Duodenal mucosa (tissue), 2 donors: ENCODE measurements around the gene ARHGAP28.

Experiments
- H3K27ac ChIP-seq: one replicate; pipeline ENCODE4 v1.7.0; 2013; ENCODE audit warnings: low read depth, low read length
- H3K27me3 ChIP-seq, 2 donors: one replicate each; pipeline ENCODE4 v1.7.0; 2013; ENCODE audit warnings: low read length in 2 of 2, control low read depth in 1 of 2; ENCODE audit not compliant: insufficient read depth in 2 of 2, control insufficient read depth in 1 of 2
- H3K36me3 ChIP-seq, 2 donors: one replicate each; pipeline ENCODE4 v1.7.0; 2013; ENCODE audit warnings: low read length in 2 of 2, control low read depth in 1 of 2; ENCODE audit not compliant: insufficient read depth in 2 of 2, control insufficient read depth in 1 of 2
- H3K4me1 ChIP-seq, 2 donors: one replicate each; pipeline ENCODE4 v1.7.0; 2013; ENCODE audit warnings: low read length in 2 of 2, control low read depth in 1 of 2; ENCODE audit not compliant: insufficient read depth in 2 of 2, control insufficient read depth in 1 of 2
- H3K4me3 ChIP-seq, 2 donors: one replicate each; pipeline ENCODE4 v1.7.0; 2013; ENCODE audit warnings: low read length in 2 of 2, low read depth in 1 of 2
- H3K9ac ChIP-seq, 2 donors: one replicate each; pipeline ENCODE4 v1.7.0; 2013; ENCODE audit warnings: low read length in 2 of 2, low read depth in 1 of 2
- H3K9me3 ChIP-seq, 2 donors: one replicate each; pipeline ENCODE4 v1.7.0; 2013; ENCODE audit warnings: low read length in 2 of 2, control low read depth in 1 of 2; ENCODE audit not compliant: control insufficient read depth in 1 of 2

The ARHGAP28 gene

DNA sequence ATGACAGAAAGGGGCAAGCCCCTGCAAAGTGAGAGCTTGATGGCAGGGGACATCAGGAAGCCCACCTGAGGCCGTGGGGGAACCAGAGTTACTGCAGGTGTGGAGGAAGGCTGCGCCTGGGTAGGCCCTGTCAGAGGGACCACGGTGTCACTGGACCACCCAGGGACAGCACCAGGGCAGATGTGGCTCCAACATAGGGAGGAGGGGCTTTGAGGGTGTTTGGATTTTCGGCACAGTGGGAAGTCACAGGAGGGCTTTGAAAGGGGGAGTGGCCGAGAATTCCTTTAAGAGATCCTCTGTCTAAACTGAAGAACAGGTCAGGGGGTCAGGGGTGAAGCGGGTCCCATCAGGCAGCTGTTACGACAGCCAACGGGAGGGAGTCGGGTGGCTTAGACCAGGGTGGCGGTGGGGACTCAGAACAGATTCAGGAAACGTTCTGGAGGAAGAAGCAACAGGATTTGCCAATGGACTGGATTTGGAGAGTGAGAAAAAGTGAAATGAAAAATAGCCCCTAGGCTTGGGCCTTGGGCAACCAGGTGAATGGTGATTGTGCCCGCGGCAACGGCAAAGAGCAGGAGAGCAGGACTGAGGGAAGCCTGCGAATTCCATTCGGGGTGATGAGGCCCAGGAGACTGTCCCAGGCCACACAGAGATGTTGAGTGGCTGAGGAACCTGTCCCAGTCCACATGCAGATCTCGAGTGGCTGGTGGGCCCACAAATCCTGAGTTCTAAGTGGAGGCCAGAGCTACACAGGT, 222.0 kb downstream of the ARHGAP28 start:
- Histone ChIP-seq H3K9ac (no peak overlapping the region), H3K4me1 (peaks cover 32 to 37% of the 10 kb centered on the region in 2 donors), H3K4me3 (no peak overlapping the region), H3K36me3 (no peaks in the 10 kb centered on the region), H3K27ac (no peak overlapping the region), H3K9me3 (no peaks in the 10 kb centered on the region), H3K27me3 (no peaks in the 10 kb centered on the region)

- no peaks in the 10 kb centered on the region for H3K27me3 ChIP-seq
- no peaks in the 10 kb centered on the region for H3K9me3 ChIP-seq
- H3K9ac ChIP-seq, result no peak overlapping the region
- H3K4me3 ChIP-seq, result no peak overlapping the region
- H3K4me1 ChIP-seq, result peaks cover 6 to 13% of the 10 kb centered on the region in 2 donors
- H3K36me3 ChIP-seq, result no peaks in the 10 kb centered on the region
- no peak overlapping the region for H3K27ac ChIP-seq
These were observed 225.0 kb downstream of the ARHGAP28 start for GRCh38 chr18:6954501-6954900.

DNA sequence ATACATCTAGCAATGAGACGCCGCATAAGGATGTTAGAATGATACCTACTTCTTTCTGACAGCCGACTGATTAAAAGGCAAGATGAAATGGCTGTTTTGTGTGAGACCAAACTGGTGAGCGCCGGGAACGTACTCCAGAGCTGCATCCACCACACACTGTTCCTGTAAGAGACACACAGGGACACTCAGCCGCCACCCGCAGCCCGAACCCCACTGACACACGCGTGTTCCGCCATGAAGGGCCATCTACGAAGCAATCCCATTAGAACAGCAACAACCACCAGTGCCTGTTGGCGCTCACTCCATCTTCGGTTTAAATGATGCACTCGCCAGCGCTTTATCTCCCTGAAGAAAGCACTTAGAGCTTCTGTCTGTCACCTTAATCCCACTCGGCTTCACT, 225.8 kb downstream of the ARHGAP28 start:
- no peaks in the 10 kb centered on the region for H3K36me3 ChIP-seq
- peaks cover 5 to 11% of the 10 kb centered on the region in 2 donors for H3K4me1 ChIP-seq
- H3K9me3 ChIP-seq, result peaks cover 0 to 3% of the 10 kb centered on the region in 2 donors
- H3K9ac ChIP-seq, result no peak overlapping the region
- no peak overlapping the region for H3K27ac ChIP-seq
- no peaks in the 10 kb centered on the region for H3K27me3 ChIP-seq
- no peak overlapping the region for H3K4me3 ChIP-seq

DNA sequence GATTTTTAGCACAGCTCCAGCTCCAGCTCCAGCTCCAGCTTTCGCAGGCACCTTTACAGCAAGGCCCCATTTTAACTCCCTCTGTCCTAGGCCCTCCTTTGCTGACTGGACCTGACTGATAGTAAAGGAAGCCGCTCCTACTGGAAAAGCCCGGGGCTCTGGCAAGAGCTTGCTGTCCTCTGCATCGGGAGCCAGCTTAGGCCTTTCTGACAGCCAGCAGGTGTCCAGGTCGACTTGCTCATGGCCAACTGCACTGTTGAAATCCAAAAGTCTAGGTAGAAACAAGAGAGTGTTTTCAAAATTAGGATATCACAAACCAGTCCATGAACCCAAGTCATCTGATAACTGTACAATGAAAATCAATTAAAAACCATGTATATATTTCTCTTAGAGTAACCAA, 227.0 kb downstream of the ARHGAP28 start:
- H3K9ac ChIP-seq, result no peak overlapping the region
- H3K4me3 ChIP-seq, result no peak overlapping the region
- H3K4me1 ChIP-seq, result no peaks in the 10 kb centered on the region
- no peaks in the 10 kb centered on the region for H3K36me3 ChIP-seq
- peaks cover 0 to 3% of the 10 kb centered on the region in 2 donors for H3K9me3 ChIP-seq
- no peak overlapping the region for H3K27ac ChIP-seq
- H3K27me3 ChIP-seq, result no peaks in the 10 kb centered on the region

DNA sequence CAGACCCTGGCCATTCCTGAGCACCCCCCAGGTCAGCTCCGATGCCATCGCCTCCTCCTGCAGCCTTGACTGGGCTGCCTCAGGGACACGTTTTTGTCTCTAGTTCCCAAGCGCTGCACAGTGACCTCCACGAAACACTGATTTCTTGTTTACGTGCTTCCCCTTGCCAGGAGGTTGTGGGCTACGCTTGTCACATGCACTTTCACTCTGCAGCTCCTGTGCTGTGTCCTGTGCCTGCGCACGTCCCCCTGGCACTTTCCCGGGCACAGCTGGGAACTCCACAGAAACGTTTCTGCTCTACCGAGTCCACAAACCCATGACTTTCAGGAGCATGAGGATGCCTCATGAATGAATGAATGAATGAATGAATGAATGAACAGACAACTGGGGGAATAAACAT, 227.5 kb downstream of the ARHGAP28 start:
- Histone ChIP-seq H3K27ac (no peak overlapping the region), H3K4me3 (no peak overlapping the region), H3K36me3 (no peaks in the 10 kb centered on the region), H3K9ac (no peak overlapping the region), H3K4me1 (peaks cover 0 to under 1% of the 10 kb centered on the region in 2 donors), H3K27me3 (no peaks in the 10 kb centered on the region), H3K9me3 (peaks cover 0 to 3% of the 10 kb centered on the region in 2 donors)

GRCh38 chr18:6959110-6959509, 229.6 kb downstream of the ARHGAP28 start:
- Histone ChIP-seq H3K9me3 (peaks cover 0 to 3% of the 10 kb centered on the region in 2 donors), H3K4me1 (peaks cover 8 to 16% of the 10 kb centered on the region in 2 donors), H3K4me3 (no peak overlapping the region), H3K9ac (no peak overlapping the region), H3K36me3 (no peaks in the 10 kb centered on the region), H3K27ac (no peak overlapping the region), H3K27me3 (no peaks in the 10 kb centered on the region)

DNA sequence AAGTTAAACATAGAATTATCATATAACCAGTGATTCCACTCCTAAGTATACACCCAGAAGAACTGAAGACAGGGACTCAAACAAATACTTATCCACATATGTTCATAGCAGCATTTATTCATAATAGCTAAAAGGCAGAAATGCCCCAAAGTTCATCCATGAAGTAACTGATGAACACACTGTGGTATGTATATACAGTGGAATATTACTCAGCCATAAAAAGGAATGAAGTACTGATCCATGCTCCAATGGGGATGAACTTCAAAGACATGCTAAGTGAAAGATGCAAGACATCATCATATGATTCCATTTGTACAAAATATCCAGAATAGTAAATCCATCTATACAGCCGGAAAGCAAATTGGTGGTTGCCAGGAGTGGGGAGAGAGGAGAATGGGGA, 230.6 kb downstream of the ARHGAP28 start:
- Histone ChIP-seq H3K36me3 (no peaks in the 10 kb centered on the region), H3K9me3 (peaks cover 0 to 3% of the 10 kb centered on the region in 2 donors), H3K9ac (no peak overlapping the region), H3K4me1 (peaks cover 8 to 16% of the 10 kb centered on the region in 2 donors), H3K4me3 (no peak overlapping the region), H3K27me3 (no peaks in the 10 kb centered on the region), H3K27ac (no peak overlapping the region)

DNA sequence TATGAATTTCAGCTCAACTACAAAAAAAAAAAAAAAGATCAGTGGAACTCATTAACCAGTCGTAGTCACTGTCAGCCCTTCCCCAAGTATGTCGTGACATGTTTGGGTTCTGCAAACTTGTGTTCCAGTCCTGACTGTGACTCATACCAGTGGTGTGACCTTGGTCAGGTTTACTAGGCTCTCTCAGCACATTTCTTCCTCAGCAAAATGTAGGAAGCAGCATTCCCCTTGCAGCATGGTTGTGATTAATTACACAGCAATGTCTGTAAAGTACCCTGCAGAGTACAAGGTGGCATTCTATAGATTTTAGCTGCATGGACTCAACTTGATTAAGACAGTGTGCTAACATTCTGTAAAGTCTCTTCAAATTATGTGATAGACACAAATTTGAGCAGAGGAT, 231.1 kb downstream of the ARHGAP28 start:
- Histone ChIP-seq H3K27me3 (no peaks in the 10 kb centered on the region), H3K9me3 (peaks cover 0 to 3% of the 10 kb centered on the region in 2 donors), H3K4me3 (no peak overlapping the region), H3K27ac (no peak overlapping the region), H3K9ac (no peak overlapping the region), H3K36me3 (no peaks in the 10 kb centered on the region), H3K4me1 (peaks cover 8 to 16% of the 10 kb centered on the region in 2 donors)

- no peak overlapping the region for H3K9ac ChIP-seq
- peaks cover 0 to 3% of the 10 kb centered on the region in 2 donors for H3K9me3 ChIP-seq
- H3K4me1 ChIP-seq, result peaks cover 8 to 16% of the 10 kb centered on the region in 2 donors
- H3K4me3 ChIP-seq, result no peak overlapping the region
- H3K36me3 ChIP-seq, result no peaks in the 10 kb centered on the region
- H3K27me3 ChIP-seq, result no peaks in the 10 kb centered on the region
- H3K27ac ChIP-seq, result no peak overlapping the region
These were observed 231.8 kb downstream of the ARHGAP28 start for GRCh38 chr18:6961331-6961730.

DNA sequence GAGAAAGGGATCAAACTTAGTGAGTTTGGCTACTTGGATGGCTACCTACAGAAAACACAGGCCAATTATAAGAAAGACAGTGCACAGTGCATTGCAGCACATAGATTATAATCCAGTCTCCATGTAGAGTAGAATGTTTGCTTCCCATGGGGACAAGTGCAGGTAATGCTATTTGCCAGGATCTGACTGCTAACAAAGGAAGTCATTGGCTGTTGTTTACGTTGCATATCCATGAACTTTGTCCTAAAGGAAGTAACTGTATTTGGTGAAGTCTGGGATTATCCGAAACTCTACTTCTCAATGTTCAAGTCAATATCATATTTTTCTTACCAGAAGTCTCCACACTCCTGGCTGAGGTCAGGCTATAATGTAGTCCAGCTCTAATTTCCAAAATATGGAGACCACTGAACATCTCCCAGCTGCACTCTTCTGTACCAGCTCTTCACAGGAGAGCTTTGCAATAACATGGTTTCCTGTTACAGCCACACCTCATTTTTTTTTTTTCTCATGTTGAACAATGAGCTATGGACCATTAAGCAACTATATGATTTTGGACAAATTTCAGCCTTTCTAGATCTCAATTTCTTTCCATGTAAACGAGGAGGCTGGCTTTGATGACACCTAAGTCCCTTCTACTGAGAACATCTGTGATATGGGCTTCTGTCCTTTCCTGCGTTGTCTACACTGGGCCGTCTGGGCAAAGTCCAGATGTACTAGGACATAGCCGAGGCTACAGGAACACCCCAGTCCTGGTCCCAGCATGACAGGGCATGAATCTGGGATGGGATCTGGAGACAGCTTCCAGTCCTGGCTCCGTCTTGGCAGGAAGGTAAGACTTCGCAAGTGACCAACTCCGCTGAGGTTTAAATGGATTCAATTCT, 233.3 kb downstream of the ARHGAP28 start:
- Histone ChIP-seq H3K4me3 (no peak overlapping the region), H3K27ac (no peak overlapping the region), H3K9me3 (peaks cover 0 to 3% of the 10 kb centered on the region in 2 donors), H3K27me3 (no peaks in the 10 kb centered on the region), H3K36me3 (no peaks in the 10 kb centered on the region), H3K4me1 (peaks cover 8 to 16% of the 10 kb centered on the region in 2 donors), H3K9ac (no peak overlapping the region)
